A549 (cell line): Measurements from ENCODE around the gene VIPR2. TPM values are rescaled to one million over a fixed set of nuclear protein-coding genes. Genes with fewer than 3 reads are reported as not detected.

Experiments
- ATAC-seq, 2 experiments: fragments of 200-7000 bp in 1 of 2; fragments of >200 bp in 1 of 2; cut with Nextera tagmentation in 1 of 2; cut with Tn5 transposase in 1 of 2; 3 replicates each; pipeline versions ENCODE4 v1.8.0 to v1.9.1; 2018 to 2020; ENCODE audit warnings: mild to moderate bottlenecking in 1 of 2, moderate library complexity in 1 of 2
- CTCF ChIA-PET: fragments of 300-600 bp; sonication (Branson Sonifier 250); formaldehyde crosslinking; extraction: SDS; loops from one replicate; lab custom pipeline; 2021; ENCODE audit warnings: antibody characterized with exemption, inconsistent platforms; lab: Yijun Ruan, JAX
- POLR2A ChIA-PET: fragments of 350-600 bp; formaldehyde crosslinking; extraction: SDS; loops from one replicate; lab custom pipeline; 2021; ENCODE audit warnings: antibody characterized with exemption, inconsistent platforms; lab: Yijun Ruan, JAX
- DNase-seq, 2 experiments: peaks; one replicate each; pipeline versions ENCODE4 v3.0.0 to v3.0.0-alpha.2; 2011 to 2016; ENCODE audit warnings: low read depth in 1 of 2, low spot score in 1 of 2
- FAIRE-seq: peaks from 2 replicates; lab custom pipeline; 2011; peaks lifted over from hg19 to GRCh38; lab: Jason Lieb, UNC
- H3K27ac ChIP-seq, 2 experiments: fragments of >200 bp; sonication (Bioruptor Twin); formaldehyde crosslinking; 3 replicates each; pipeline ENCODE4 v1.5.1; 2016 to 2017
- H3K4me1 ChIP-seq: fragments of >200 bp; sonication (Bioruptor Twin); formaldehyde crosslinking; 3 replicates; pipeline ENCODE4 v1.6.1; 2016
- H3K4me2 ChIP-seq: fragments of >200 bp; sonication (Bioruptor Twin); formaldehyde crosslinking; 3 replicates; pipeline ENCODE4 v1.6.1; 2016
- H3K4me3 ChIP-seq: fragments of >200 bp; sonication (Bioruptor Twin); formaldehyde crosslinking; 3 replicates; pipeline ENCODE4 v1.5.1; 2016
- H3K9me3 ChIP-seq: fragments of >200 bp; sonication (Bioruptor Twin); formaldehyde crosslinking; 3 replicates; pipeline ENCODE4 v1.6.1; 2016
- ATOH8 ChIP-seq: fragments of 250-450 bp; sonication (Bioruptor Pico); IDR thresholded peaks from 2 replicates; pipeline ENCODE4 v1.5.0; 2020; ENCODE audit warnings: low read depth, mild to moderate bottlenecking, moderate library complexity
- BCL3 ChIP-seq: fragments of >200 bp; sonication (Bioruptor Twin); formaldehyde crosslinking; IDR thresholded peaks from 3 replicates; pipeline ENCODE4 v1.6.1; 2016
- CBX8 ChIP-seq: fragments of 200-600 bp; sonication (generic); IDR thresholded peaks from 2 replicates; pipeline ENCODE4 v1.6.1; 2016
- CEBPB ChIP-seq, 2 experiments: fragments of >200 bp in 1 of 2; sonication (Bioruptor Twin) in 1 of 2; formaldehyde crosslinking in 1 of 2; IDR thresholded peaks; 2 replicates each; pipeline ENCODE4 v1.6.1; 2012 to 2016
- CHD4 ChIP-seq: fragments of 200-600 bp; sonication (generic); IDR thresholded peaks from 2 replicates; pipeline ENCODE4 v1.6.1; 2016; ENCODE audit warnings: antibody characterized with exemption, mild to moderate bottlenecking, borderline replicate concordance
- E2F6 ChIP-seq: IDR thresholded peaks from 2 replicates; pipeline ENCODE4 v1.6.1; 2012; ENCODE audit warnings: low read depth, borderline replicate concordance
- EHF ChIP-seq: fragments of 250-450 bp; sonication (Bioruptor Pico); IDR thresholded peaks from 2 replicates; pipeline ENCODE4 v1.5.0; 2020; ENCODE audit warnings: mild to moderate bottlenecking
- FOSB ChIP-seq: fragments of 250-450 bp; sonication (Bioruptor Pico); IDR thresholded peaks from 2 replicates; pipeline ENCODE4 v1.5.0; 2020; ENCODE audit warnings: mild to moderate bottlenecking, moderate library complexity
- GATA3 ChIP-seq: IDR thresholded peaks from 2 replicates; pipeline ENCODE4 v1.6.1; 2012; ENCODE audit warnings: borderline replicate concordance
- HES2 ChIP-seq: fragments of >200 bp; sonication (Bioruptor Twin); formaldehyde crosslinking; IDR thresholded peaks from 2 replicates; pipeline ENCODE4 v1.6.1; 2016
- HEYL ChIP-seq: fragments of 250-450 bp; sonication (Bioruptor Pico); IDR thresholded peaks from 2 replicates; pipeline ENCODE4 v1.8.0; 2021; ENCODE audit warnings: mild to moderate bottlenecking, moderate library complexity
- HOXB13 ChIP-seq: fragments of 250-450 bp; sonication (Bioruptor Pico); IDR thresholded peaks from 2 replicates; pipeline ENCODE4 v1.5.0; 2020; ENCODE audit warnings: low read depth, mild to moderate bottlenecking, moderate library complexity
- JUNB ChIP-seq: fragments of >200 bp; sonication (Bioruptor Twin); formaldehyde crosslinking; IDR thresholded peaks from 2 replicates; pipeline ENCODE4 v1.6.1; 2016
- MYC ChIP-seq: IDR thresholded peaks from 2 replicates; pipeline ENCODE4 v1.6.1; 2012; ENCODE audit warnings: mild to moderate bottlenecking, inconsistent platforms, low read length, improper control_type of control experiment, borderline replicate concordance
- NR3C1 ChIP-seq: fragments of >200 bp; sonication (Bioruptor Twin); formaldehyde crosslinking; IDR thresholded peaks from 3 replicates; pipeline ENCODE4 v1.6.1; 2017
- PHF8 ChIP-seq: fragments of 200-600 bp; sonication (generic); IDR thresholded peaks from 2 replicates; pipeline ENCODE4 v1.6.1; 2016; ENCODE audit warnings: low read depth, mild to moderate bottlenecking, antibody characterized with exemption, moderate library complexity, borderline replicate concordance
- SREBF2 ChIP-seq: fragments of 450-650 bp; IDR thresholded peaks from 2 replicates; pipeline ENCODE4 v1.6.1; 2014; ENCODE audit warnings: mild to moderate bottlenecking, moderate library complexity
- TFCP2L1 ChIP-seq: fragments of 250-450 bp; sonication (Bioruptor Pico); IDR thresholded peaks from 2 replicates; pipeline ENCODE4 v1.5.0; 2021; ENCODE audit warnings: mild to moderate bottlenecking
- TP53 ChIP-seq: fragments of 250-450 bp; sonication (Bioruptor Pico); IDR thresholded peaks from 2 replicates; pipeline ENCODE4 v1.5.0; 2021; ENCODE audit warnings: mild to moderate bottlenecking, moderate library complexity
- USF2 ChIP-seq: fragments of 450-650 bp; IDR thresholded peaks from 2 replicates; pipeline ENCODE4 v1.6.1; 2014; ENCODE audit warnings: antibody characterized with exemption
- WGBS: methylation state at CpG from one replicate; pipeline ENCODE4 v1.1.6; 2017; ENCODE audit errors: missing lambda C conversion rate; 5-methylcytosine and 5-hydroxymethylcytosine counted together
- polyA plus RNA-seq, 4 experiments: library from polyadenylated mRNA; depleted of rRNA in 3 of 4; stranded (reverse); fragments of >200 nt; fragmentation: RNase III in 1 of 4; extraction: RNeasy Plus Mini Kit Qiagen cat#74134 plus additional on column Dnase treatment in 1 of 4; gene quantifications; 2 replicates in 3 of 4; 3 replicates in 1 of 4; pipeline ENCODE4 v1.2.3, GENCODE V29; 2011 to 2017
- TF ChIP-seq, protein P1 (sequence below): IDR thresholded peaks from 2 replicates; pipeline ENCODE4 v1.6.1; 2012
- TF ChIP-seq, protein P2 (sequence below): fragments of 150-350 bp; IDR thresholded peaks from 2 replicates; pipeline ENCODE4 v1.6.1; 2014; ENCODE audit warnings: low read depth, mild to moderate bottlenecking, low read length
- TF ChIP-seq, protein P3 (sequence below): fragments of 250-450 bp; sonication (Bioruptor Pico); IDR thresholded peaks from 2 replicates; pipeline ENCODE4 v1.5.0; 2021; ENCODE audit warnings: mild to moderate bottlenecking, moderate library complexity, borderline replicate concordance
- TF ChIP-seq, protein P4 (sequence below): IDR thresholded peaks from 2 replicates; pipeline ENCODE4 v1.6.1; 2012

The VIPR2 gene
- polyA plus RNA-seq, 2 of the 4 experiments (the other 2 are of a cell fraction), result not detected

DNA sequence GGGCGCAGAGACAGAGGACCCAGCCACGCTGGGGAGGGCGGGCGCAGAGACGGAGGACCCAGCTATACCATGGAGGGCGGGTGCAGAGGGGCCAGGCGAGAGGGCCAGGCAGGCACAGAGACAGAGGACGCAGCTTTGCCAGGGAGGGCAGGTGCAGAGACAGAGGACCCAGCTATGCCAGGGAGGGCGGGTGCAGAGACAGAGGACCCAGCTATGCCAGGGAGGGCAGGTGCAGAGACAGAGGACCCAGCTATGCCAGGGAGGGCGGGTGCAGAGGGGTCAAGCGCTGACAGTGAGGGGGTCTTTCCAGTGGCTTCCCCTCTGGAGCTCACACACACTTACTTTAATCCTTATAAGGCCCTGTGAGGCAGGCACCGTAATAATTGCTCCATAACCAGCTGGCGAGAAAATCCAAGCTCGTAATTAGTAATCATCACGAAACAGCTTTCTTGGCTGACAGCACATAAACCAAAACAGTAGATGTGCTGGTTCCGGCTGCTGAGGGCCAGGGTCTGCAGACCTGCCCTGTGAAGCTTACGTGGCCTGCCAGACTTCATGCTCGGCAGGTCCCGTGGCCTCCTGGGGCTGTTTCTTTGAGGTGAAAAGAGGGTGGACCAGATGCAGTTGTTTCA, 137.2 kb downstream of the VIPR2 start:
- no peak for FAIRE-seq
- TF ChIP-seq ATOH8, result no peak
- TF ChIP-seq TP53, result no peak
- TF ChIP-seq CEBPB (IDR thresholded peaks at IDR 0.05), result no peak
- TF ChIP-seq, protein P1, sequence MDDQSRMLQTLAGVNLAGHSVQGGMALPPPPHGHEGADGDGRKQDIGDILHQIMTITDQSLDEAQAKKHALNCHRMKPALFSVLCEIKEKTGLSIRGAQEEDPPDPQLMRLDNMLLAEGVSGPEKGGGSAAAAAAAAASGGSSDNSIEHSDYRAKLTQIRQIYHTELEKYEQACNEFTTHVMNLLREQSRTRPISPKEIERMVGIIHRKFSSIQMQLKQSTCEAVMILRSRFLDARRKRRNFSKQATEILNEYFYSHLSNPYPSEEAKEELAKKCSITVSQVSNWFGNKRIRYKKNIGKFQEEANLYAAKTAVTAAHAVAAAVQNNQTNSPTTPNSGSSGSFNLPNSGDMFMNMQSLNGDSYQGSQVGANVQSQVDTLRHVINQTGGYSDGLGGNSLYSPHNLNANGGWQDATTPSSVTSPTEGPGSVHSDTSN, result no peak
- TF ChIP-seq, protein P2, sequence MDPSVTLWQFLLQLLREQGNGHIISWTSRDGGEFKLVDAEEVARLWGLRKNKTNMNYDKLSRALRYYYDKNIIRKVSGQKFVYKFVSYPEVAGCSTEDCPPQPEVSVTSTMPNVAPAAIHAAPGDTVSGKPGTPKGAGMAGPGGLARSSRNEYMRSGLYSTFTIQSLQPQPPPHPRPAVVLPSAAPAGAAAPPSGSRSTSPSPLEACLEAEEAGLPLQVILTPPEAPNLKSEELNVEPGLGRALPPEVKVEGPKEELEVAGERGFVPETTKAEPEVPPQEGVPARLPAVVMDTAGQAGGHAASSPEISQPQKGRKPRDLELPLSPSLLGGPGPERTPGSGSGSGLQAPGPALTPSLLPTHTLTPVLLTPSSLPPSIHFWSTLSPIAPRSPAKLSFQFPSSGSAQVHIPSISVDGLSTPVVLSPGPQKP, result no peak
- no peak for TF ChIP-seq MYC
- TF ChIP-seq GATA3, result no peak
- TF ChIP-seq BCL3, result no peak
- no peak for TF ChIP-seq E2F6
- TF ChIP-seq NR3C1, result no peak
- TF ChIP-seq EHF (CRISPR knock-in tag), result no peak
- TF ChIP-seq HEYL, result no peak
- TF ChIP-seq PHF8, result no peak
- no peak for TF ChIP-seq TFCP2L1
- TF ChIP-seq, all 56 proteins: peak for 0
- no peak for DNase-seq
- ATAC-seq, result no peak
- ChIA-PET CTCF (interaction anchor here (1.0 to 5.7 kb wide), 3 partner anchors 9 to 119 kb away, joined by 3 to 19 read pairs (median 3); no protein-coding TSS in a partner anchor), POLR2A (interaction anchor here (0.6 kb wide), 1 partner anchor 144 kb away, joined by 3 read pairs; no protein-coding TSS in a partner anchor)
- Histone ChIP-seq H3K27ac (peak overlapping the region in 1 of 2 experiments; percentile 39; a peak in 1 of 6 replicates), H3K9me3 (no peaks in the 10 kb centered on the region), H3K4me3 (no peak overlapping the region), H3K4me2 (no peak overlapping the region), H3K4me1 (peaks cover 12% of the 10 kb centered on the region)
- WGBS, result 87% methylated on average over 19 of the region's 19 CpGs

DNA sequence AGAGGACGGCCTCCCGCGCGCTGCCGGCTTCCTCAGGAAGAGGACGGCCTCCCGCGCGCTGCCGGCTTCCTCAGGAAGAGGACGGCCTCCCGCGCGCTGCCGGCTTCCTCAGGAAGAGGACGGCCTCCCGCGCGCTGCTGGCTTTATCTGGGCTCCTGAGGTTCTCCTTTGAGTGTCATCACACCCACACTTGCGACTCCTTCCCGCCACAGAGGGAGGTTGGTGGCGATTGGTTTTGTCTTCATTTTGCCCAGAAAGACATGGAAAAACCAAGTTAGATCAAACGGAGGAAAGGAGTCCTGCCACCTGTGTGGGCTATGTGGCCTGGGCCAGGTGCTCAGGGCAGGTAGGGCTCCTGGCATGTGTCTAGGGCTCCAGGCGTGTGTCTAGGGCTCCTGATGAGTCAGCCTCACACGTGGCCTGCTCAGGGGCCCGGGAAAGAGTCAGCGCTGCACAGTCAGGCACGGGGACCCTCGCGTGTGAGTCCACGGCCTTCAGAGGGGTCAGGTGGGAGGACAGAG, 138.0 kb downstream of the VIPR2 start:
- WGBS, result 86% methylated on average over 21 of the region's 31 CpGs
- no peak for DNase-seq
- TF ChIP-seq, protein P3, sequence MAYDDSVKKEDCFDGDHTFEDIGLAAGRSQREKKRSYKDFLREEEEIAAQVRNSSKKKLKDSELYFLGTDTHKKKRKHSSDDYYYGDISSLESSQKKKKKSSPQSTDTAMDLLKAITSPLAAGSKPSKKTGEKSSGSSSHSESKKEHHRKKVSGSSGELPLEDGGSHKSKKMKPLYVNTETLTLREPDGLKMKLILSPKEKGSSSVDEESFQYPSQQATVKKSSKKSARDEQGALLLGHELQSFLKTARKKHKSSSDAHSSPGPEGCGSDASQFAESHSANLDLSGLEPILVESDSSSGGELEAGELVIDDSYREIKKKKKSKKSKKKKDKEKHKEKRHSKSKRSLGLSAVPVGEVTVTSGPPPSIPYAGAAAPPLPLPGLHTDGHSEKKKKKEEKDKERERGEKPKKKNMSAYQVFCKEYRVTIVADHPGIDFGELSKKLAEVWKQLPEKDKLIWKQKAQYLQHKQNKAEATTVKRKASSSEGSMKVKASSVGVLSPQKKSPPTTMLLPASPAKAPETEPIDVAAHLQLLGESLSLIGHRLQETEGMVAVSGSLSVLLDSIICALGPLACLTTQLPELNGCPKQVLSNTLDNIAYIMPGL (CRISPR knock-in tag), result no peak
- TF ChIP-seq HOXB13 (CRISPR knock-in tag), result no peak
- TF ChIP-seq, protein P4, sequence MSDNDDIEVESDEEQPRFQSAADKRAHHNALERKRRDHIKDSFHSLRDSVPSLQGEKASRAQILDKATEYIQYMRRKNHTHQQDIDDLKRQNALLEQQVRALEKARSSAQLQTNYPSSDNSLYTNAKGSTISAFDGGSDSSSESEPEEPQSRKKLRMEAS, result no peak
- no peak for TF ChIP-seq FOSB (CRISPR knock-in tag)
- no peak for TF ChIP-seq CBX8
- TF ChIP-seq USF2, result no peak
- no peak for TF ChIP-seq HES2
- no peak for TF ChIP-seq ATOH8
- TF ChIP-seq CHD4, result no peak
- no peak for TF ChIP-seq BCL3
- TF ChIP-seq TP53, result no peak
- no peak for TF ChIP-seq HEYL
- no peak for TF ChIP-seq JUNB
- TF ChIP-seq SREBF2, result no peak

More for the DNA sequence above, 138.0 kb downstream of the VIPR2 start:
- H3K4me2 ChIP-seq, result no peak overlapping the region
- CTCF ChIA-PET, result interaction anchor here (1.0 to 5.7 kb wide), 2 partner anchors 30 to 119 kb away, joined by 3 to 19 read pairs; no protein-coding TSS in a partner anchor
- POLR2A ChIA-PET, result no interaction called here
- H3K4me1 ChIP-seq, result peaks cover 4% of the 10 kb centered on the region; the same call in 2 of the 3 replicates
- ATAC-seq (no peak), FAIRE-seq (no peak)
- H3K9me3 ChIP-seq, result no peaks in the 10 kb centered on the region
- no peak overlapping the region for H3K4me3 ChIP-seq
- 0 out of 6 replicates have a peak overlapping the region, but pooled peaks of 1 of the 2 experiments have one; percentile 35 for H3K27ac ChIP-seq
